K562 (cell line): Measurements from ENCODE around the gene LTA. TPM values are rescaled to one million over a fixed set of nuclear protein-coding genes. Genes with fewer than 3 reads are reported as not detected.
A peak's percentile ranks its signal among the peaks of the same experiment; 100 is the strongest.

Source experiments
- ARID4B ChIP-seq: sonication (generic); formaldehyde crosslinking; IDR thresholded peaks from 2 replicates; pipeline ENCODE4 v1.8.0; 2022; ENCODE audit warnings: mild to moderate bottlenecking, missing genetic modification reagents
- CEBPG ChIP-seq, 3 experiments: fragments of 200-800 bp in 1 of 3; sonication (Bioruptor generic) in 1 of 3; sonication (generic) in 1 of 3; formaldehyde crosslinking in 1 of 3; IDR thresholded peaks in 2 of 3; conservative IDR thresholded peaks in 1 of 3; 2 replicates each; pipeline versions ENCODE4 v1.6.1 to v1.8.0; 2016 to 2022; ENCODE audit warnings: missing compliant biosample characterization in 2 of 3, missing genetic modification characterization in 2 of 3, mild to moderate bottlenecking in 1 of 3, missing genetic modification reagents in 1 of 3
- CTBP1 ChIP-seq: fragments of 450-650 bp; IDR thresholded peaks from 2 replicates; pipeline ENCODE4 v1.6.1; 2016; ENCODE audit warnings: borderline replicate concordance
- CXXC5 ChIP-seq: fragments of 250-450 bp; sonication (Bioruptor Pico); IDR thresholded peaks from 2 replicates; pipeline ENCODE4 v1.8.0; 2022; ENCODE audit warnings: inconsistent platforms, mild to moderate bottlenecking, moderate library complexity
- EZH2 ChIP-seq: IDR thresholded peaks from 2 replicates; pipeline ENCODE4 v1.6.1; 2012; ENCODE audit warnings: low read depth, mild to moderate bottlenecking, inconsistent platforms, low read length, borderline replicate concordance
- FOXM1 ChIP-seq, 2 experiments: fragments of 450-650 bp in 1 of 2; sonication (generic) in 1 of 2; formaldehyde crosslinking in 1 of 2; IDR thresholded peaks; 2 replicates each; pipeline versions ENCODE4 v1.6.1 to v1.9.0; 2017 to 2022; ENCODE audit warnings: low read depth in 2 of 2, mild to moderate bottlenecking in 2 of 2, missing genetic modification reagents in 1 of 2, moderate library complexity in 1 of 2
- GMEB1 ChIP-seq: fragments of 250-450 bp; sonication (Bioruptor Pico); IDR thresholded peaks from 2 replicates; pipeline ENCODE4 v1.4.0; 2020; ENCODE audit warnings: mild to moderate bottlenecking
- NBN ChIP-seq: fragments of 450-650 bp; IDR thresholded peaks from 2 replicates; pipeline ENCODE4 v1.6.1; 2016; ENCODE audit warnings: low read depth, mild to moderate bottlenecking
- NONO ChIP-seq, 2 experiments: fragments of 200-400 bp in 1 of 2; fragments of 450-650 bp in 1 of 2; formaldehyde crosslinking in 1 of 2; IDR thresholded peaks; 2 replicates each; pipeline ENCODE4 v1.6.1; 2017; ENCODE audit warnings: low read depth in 2 of 2, mild to moderate bottlenecking in 2 of 2, moderate library complexity in 2 of 2, low read length in 1 of 2
- PCBP2 ChIP-seq: fragments of 200-400 bp; formaldehyde crosslinking; IDR thresholded peaks from 2 replicates; pipeline ENCODE4 v1.6.1; 2018; ENCODE audit warnings: low read length, low read depth, mild to moderate bottlenecking, moderate library complexity; ENCODE audit not compliant: poor library complexity, severe bottlenecking
- SAFB ChIP-seq: fragments of 200-400 bp; formaldehyde crosslinking; IDR thresholded peaks from 2 replicates; pipeline ENCODE4 v1.6.1; 2017; ENCODE audit warnings: low read depth, low read length, borderline replicate concordance
- TARDBP ChIP-seq: fragments of 450-650 bp; IDR thresholded peaks from 2 replicates; pipeline ENCODE4 v1.6.1; 2016
- ZNF280A ChIP-seq: fragments of 450-650 bp; IDR thresholded peaks from 2 replicates; pipeline ENCODE4 v1.6.1; 2018; ENCODE audit warnings: mild to moderate bottlenecking, low read depth; ENCODE audit not compliant: partially characterized antibody
- ZNF512 ChIP-seq: IDR thresholded peaks from 2 replicates; pipeline ENCODE4 v1.6.1; 2016; ENCODE audit warnings: missing genetic modification characterization, missing compliant biosample characterization
- ZNF584 ChIP-seq: fragments of 200-800 bp; sonication (Bioruptor generic); IDR thresholded peaks from 2 replicates; pipeline ENCODE4 v1.6.1; 2016; ENCODE audit warnings: low read depth, mild to moderate bottlenecking, missing genetic modification characterization, missing compliant biosample characterization
- polyA plus RNA-seq, 8 experiments: library from polyadenylated mRNA; depleted of rRNA in 4 of 8; stranded (reverse) in 5 of 8; unstranded in 3 of 8; fragments of >200 nt; fragmentation: Nextera tagmentation in 2 of 8; fragmentation: Illumina TruSeq in 1 of 8; extraction: Ambion mirVana in 2 of 8; extraction: Trizol in 1 of 8; gene quantifications; 2 replicates each; pipeline versions ENCODE4 v1.2.1 to v1.2.3, GENCODE V29; 2011 to 2014; ENCODE audit warnings: inconsistent platforms in 1 of 8, missing spikeins in 1 of 8
- total RNA-seq, 7 experiments: library from RNA; depleted of rRNA in 6 of 7; stranded (reverse); fragments of >200 nt in 6 of 7; fragmentation: Illumina TruSeq in 2 of 7; extraction: Trizol in 2 of 7; gene quantifications; 2 replicates each; pipeline versions ENCODE4 v1.2.1 to v1.2.3, GENCODE V29; 2011 to 2021; ENCODE audit warnings: low replicate concordance in 1 of 7

The LTA gene
- total and polyA plus RNA-seq, 9 of the 15 experiments (the other 6 are each of a cell fraction or from before 2014, with no cell fraction given), result 0.80 TPM; not detected in 8

GRCh38 chr6:31580807-31581433 is 8.8 kb downstream of the LTA start (continued):
- TF ChIP-seq SAFB (peak; percentile 94), CEBPG (CRISPR knock-in tag; IDR thresholded peaks at IDR 0.05) (no peak; the same call in 1 of the 2 replicates), CEBPG (tag; conservative IDR thresholded peaks at IDR 0.05 in 1 of 2, IDR thresholded peaks at IDR 0.05 in 1 of 2) (no peak), NONO (IDR thresholded peaks at IDR 0.05; ENCODE audit: low read depth in 2 of 2, low read length in 1 of 2) (peak in 1 of 2 experiments; percentile 62; a peak in 1 of 4 replicates), ZNF584 (CRISPR knock-in tag) (peak; percentile 23; the same call in 1 of the 2 replicates), FOXM1 (IDR thresholded peaks at IDR 0.05; ENCODE audit: low read depth) (no peak), FOXM1 (CRISPR knock-in tag; IDR thresholded peaks at IDR 0.05; ENCODE audit: low read depth) (0 out of 2 replicates have a peak, but pooled peaks have one; percentile 62), CXXC5 (CRISPR knock-in tag) (peak; percentile 97), ARID4B (CRISPR knock-in tag) (peak; percentile 83), ZNF512 (tag) (no peak), PCBP2 (no peak), GMEB1 (CRISPR knock-in tag) (peak; percentile 56; the same call in 1 of the 2 replicates), EZH2 (no peak), NBN (peak; percentile 73), CTBP1 (peak; percentile 91), ZNF280A (no peak), TARDBP (peak; percentile 88)
